ENCODE data around the gene MYL9.

The MYL9 gene

DNA sequence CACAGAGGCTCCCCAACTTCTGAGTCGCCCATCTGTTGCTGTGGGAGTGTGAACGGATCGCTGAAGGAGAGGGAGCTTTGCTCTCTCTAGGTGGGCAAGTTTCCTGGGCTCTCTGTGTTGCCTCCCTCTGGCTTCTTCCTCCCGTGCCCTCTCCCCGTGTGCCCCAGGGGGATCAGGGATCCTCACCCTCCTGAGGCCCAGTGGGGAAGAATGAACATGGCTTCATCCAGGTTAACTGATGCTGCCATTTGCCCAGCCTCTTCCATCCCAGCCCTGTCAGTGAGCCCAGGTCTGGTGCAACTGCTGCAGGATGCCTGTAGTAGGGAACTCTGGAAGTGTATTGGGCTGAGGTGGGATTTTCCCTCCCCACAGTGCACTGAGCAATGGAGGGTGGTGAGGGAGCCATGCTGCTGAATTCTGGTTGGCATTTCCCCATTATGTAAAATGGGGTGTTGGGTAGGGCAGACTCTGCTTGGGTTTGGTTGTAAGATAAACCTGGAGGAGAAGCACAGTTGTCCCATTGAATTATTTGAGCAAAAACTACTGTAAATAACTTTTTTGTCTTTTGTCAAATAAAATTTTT is 52.1 kb downstream of the MYL9 start:
- Mint-ChIP-seq H3K4me1 (peaks cover 30% of the 10 kb centered on the region), H3K9me3 (no peaks in the 10 kb centered on the region), H3K36me3 (peaks cover 8% of the 10 kb centered on the region), H3K27ac (peak overlapping the region; percentile 98), H3K27me3 (no peaks in the 10 kb centered on the region), H3K4me3 (peak overlapping the region; percentile 24)
- ATAC-seq (ENCODE audit: low read depth): no peak
- DNase-seq (ENCODE audit: low spot score in 2 of 2): no peak

DNA sequence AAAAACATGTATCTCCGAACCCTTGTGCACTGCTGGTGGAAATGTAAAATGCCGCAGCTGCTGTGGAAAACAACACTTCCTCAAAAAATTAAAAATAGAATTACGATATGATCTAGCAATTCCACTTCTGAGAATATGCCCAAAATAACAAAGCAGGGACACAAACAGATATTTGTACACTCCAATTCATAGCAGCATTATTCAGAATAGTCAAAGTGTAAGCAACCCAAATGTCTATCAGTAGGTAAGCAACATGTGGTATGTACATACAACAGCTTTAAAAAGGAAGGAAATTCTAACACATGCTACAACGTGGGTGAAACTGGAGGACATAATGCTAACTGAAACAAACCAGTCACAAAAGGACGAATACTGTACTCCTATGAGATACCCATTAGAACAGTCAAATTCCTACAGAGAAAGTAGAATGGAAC is 58.6 kb downstream of the MYL9 start:
- H3K4me1 Mint-ChIP-seq: peaks cover 27% of the 10 kb centered on the region
- DNase-seq (ENCODE audit: low spot score in 2 of 2) (no peak), ATAC-seq (ENCODE audit: low read depth) (peak; percentile 12)
- H3K27ac Mint-ChIP-seq: peak overlapping the region; percentile 87
- H3K36me3 Mint-ChIP-seq: no peaks in the 10 kb centered on the region
- H3K4me3 Mint-ChIP-seq: peak overlapping the region; percentile 33
- H3K9me3 Mint-ChIP-seq: no peaks in the 10 kb centered on the region
- no peaks in the 10 kb centered on the region for H3K27me3 Mint-ChIP-seq

Measured in memory B cell (primary cell).